Neuronal stem cell (in vitro differentiated cells): ENCODE measurements around the gene NCAM2.
A peak's percentile ranks its signal among the peaks of the same experiment; 100 is the strongest.

Source experiments
- DNase-seq: peaks from one replicate; pipeline ENCODE4 v3.0.0-alpha.2; 2013; ENCODE audit warnings: low spot score
- H2AFZ ChIP-seq: one replicate; pipeline ENCODE4 v1.6.1; 2013; ENCODE audit warnings: mild to moderate bottlenecking, low read length, inconsistent platforms
- H2AK5ac ChIP-seq: 2 replicates; pipeline ENCODE4 v1.6.1; 2013; ENCODE audit warnings: low read depth, mild to moderate bottlenecking, inconsistent platforms, low read length, moderate library complexity, mixed read lengths
- H2BK120ac ChIP-seq: 2 replicates; pipeline ENCODE4 v1.6.1; 2013; ENCODE audit warnings: low read depth, mild to moderate bottlenecking, inconsistent platforms, low read length, moderate library complexity, mixed read lengths
- H2BK12ac ChIP-seq: one replicate; pipeline ENCODE4 v1.6.1; 2013; ENCODE audit warnings: low read length, inconsistent platforms
- H2BK15ac ChIP-seq: 2 replicates; pipeline ENCODE4 v1.6.1; 2013; ENCODE audit warnings: mild to moderate bottlenecking, low read length, inconsistent platforms, mixed read lengths
- H2BK5ac ChIP-seq: one replicate; pipeline ENCODE4 v1.6.1; 2013; ENCODE audit warnings: inconsistent platforms, mild to moderate bottlenecking, low read length, moderate library complexity
- H3K14ac ChIP-seq: one replicate; pipeline ENCODE4 v1.6.1; 2013; ENCODE audit warnings: low read length, inconsistent platforms
- H3K18ac ChIP-seq: 2 replicates; pipeline ENCODE4 v1.6.1; 2013; ENCODE audit warnings: low read length, inconsistent platforms
- H3K23ac ChIP-seq: 2 replicates; pipeline ENCODE4 v1.6.1; 2013; ENCODE audit warnings: low read depth, mild to moderate bottlenecking, mixed read lengths, low read length, inconsistent platforms; ENCODE audit not compliant: poor library complexity
- H3K27ac ChIP-seq: replicated peaks from 3 replicates; pipeline ENCODE4 v1.5.1; 2013; ENCODE audit warnings: low read length, inconsistent platforms
- H3K27me3 ChIP-seq, 3 experiments: 2 replicates each; pipeline ENCODE4 v1.6.1; 2013; ENCODE audit warnings: low read length in 3 of 3, mild to moderate bottlenecking in 2 of 3, inconsistent platforms in 1 of 3, low read depth in 1 of 3, mixed read lengths in 1 of 3, moderate library complexity in 1 of 3; ENCODE audit not compliant: control insufficient read depth in 3 of 3, insufficient read depth in 3 of 3
- H3K36me3 ChIP-seq, 2 donors: replicated peaks in 1 of 2; 2 replicates each; pipeline ENCODE4 v1.6.1; 2013; ENCODE audit warnings: low read length in 2 of 2; ENCODE audit not compliant: control insufficient read depth in 2 of 2, insufficient read depth in 2 of 2
- H3K4ac ChIP-seq: 2 replicates; pipeline ENCODE4 v1.6.1; 2013; ENCODE audit warnings: inconsistent platforms, mild to moderate bottlenecking, low read length, moderate library complexity
- H3K4me1 ChIP-seq, 2 donors: 1 replicate in 1 of 2; 2 replicates in 1 of 2; pipeline ENCODE4 v1.6.1; 2013; ENCODE audit warnings: low read length in 2 of 2, low read depth in 1 of 2; ENCODE audit not compliant: control insufficient read depth in 2 of 2, insufficient read depth in 1 of 2
- H3K4me2 ChIP-seq: one replicate; pipeline ENCODE4 v1.6.1; 2013; ENCODE audit warnings: mild to moderate bottlenecking, low read length, inconsistent platforms; ENCODE audit not compliant: insufficient read depth, poor library complexity, severe bottlenecking
- H3K4me3 ChIP-seq, 2 donors: 2 replicates each; pipeline ENCODE4 v1.5.1; 2013; ENCODE audit warnings: low read length in 2 of 2, mild to moderate bottlenecking in 2 of 2, inconsistent platforms in 1 of 2, moderate library complexity in 1 of 2
- H3K79me1 ChIP-seq: one replicate; pipeline ENCODE4 v1.6.1; 2013; ENCODE audit warnings: low read depth, mild to moderate bottlenecking, inconsistent platforms, low read length, moderate library complexity
- H3K9ac ChIP-seq: one replicate; pipeline ENCODE4 v1.6.1; 2013; ENCODE audit warnings: mild to moderate bottlenecking, low read depth, low read length, inconsistent platforms; ENCODE audit not compliant: poor library complexity
- H3K9me3 ChIP-seq, 2 donors: replicated peaks in 1 of 2; 2 replicates each; pipeline versions ENCODE3 to v1.6.1; 2013; ENCODE audit warnings: low read length in 2 of 2, mild to moderate bottlenecking in 2 of 2, inconsistent platforms in 1 of 2, low read depth in 1 of 2, mixed read lengths in 1 of 2, moderate library complexity in 1 of 2; ENCODE audit not compliant: control insufficient read depth in 2 of 2, insufficient read depth in 1 of 2
- H4K8ac ChIP-seq: one replicate; pipeline ENCODE4 v1.6.1; 2013; ENCODE audit warnings: low read depth, mild to moderate bottlenecking, inconsistent platforms, low read length, moderate library complexity
- H4K91ac ChIP-seq: one replicate; pipeline ENCODE4 v1.6.1; 2013; ENCODE audit warnings: low read length, low read depth, mild to moderate bottlenecking, inconsistent platforms; ENCODE audit not compliant: poor library complexity
- WGBS, 2 donors: extraction: QIAGEN DNeasy Blood & Tissue Kit; methylation state at CpG; one replicate each; pipeline ENCODE4 v1.1.7; 2013; ENCODE audit warnings: missing lambda C conversion rate in 2 of 2, mixed read lengths in 1 of 2; ENCODE audit not compliant: insufficient read length in 2 of 2, insufficient replicate concordance in 1 of 2; ENCODE audit errors: extremely low coverage in 2 of 2; 5-methylcytosine and 5-hydroxymethylcytosine counted together

Gene NCAM2

GRCh38 chr21:21463456-21463855, 465.2 kb downstream of the NCAM2 start:
- Histone ChIP-seq H3K9ac (no peak overlapping the region), H3K4ac (no peak overlapping the region), H3K9me3 (no peaks in the 10 kb centered on the region), H3K4me3 (no peak overlapping the region), H3K79me1 (no peaks in the 10 kb centered on the region), H3K36me3 (no peaks in the 10 kb centered on the region), H2BK12ac (no peak overlapping the region), H3K4me1 (no peaks in the 10 kb centered on the region), H2AK5ac (no peak overlapping the region), H3K4me2 (no peak overlapping the region), H2AFZ (peak overlapping the region; percentile 45), H3K27ac (no peak overlapping the region), H2BK15ac (no peak overlapping the region), H4K91ac (no peak overlapping the region), H4K8ac (no peak overlapping the region), H3K14ac (no peak overlapping the region), H3K23ac (no peak overlapping the region), H2BK5ac (no peak overlapping the region), H3K27me3 (no peaks in the 10 kb centered on the region), H3K18ac (no peak overlapping the region), H2BK120ac (no peak overlapping the region)
- WGBS, 2 donors, result no CpG with 5 or more reads among the region's 4 CpGs
- no peak for DNase-seq

GRCh38 chr21:21464684-21465083, 466.5 kb downstream of the NCAM2 start:
- Histone ChIP-seq H2AK5ac (no peak overlapping the region), H2BK5ac (no peak overlapping the region), H3K23ac (no peak overlapping the region), H3K27me3 (no peaks in the 10 kb centered on the region), H2BK15ac (no peak overlapping the region), H3K4ac (no peak overlapping the region), H2BK120ac (no peak overlapping the region), H3K4me1 (no peaks in the 10 kb centered on the region), H2AFZ (no peak overlapping the region), H3K79me1 (no peaks in the 10 kb centered on the region), H3K9me3 (no peaks in the 10 kb centered on the region), H2BK12ac (no peak overlapping the region), H3K4me2 (no peak overlapping the region), H3K9ac (no peak overlapping the region), H3K4me3 (no peak overlapping the region), H3K18ac (no peak overlapping the region), H3K14ac (no peak overlapping the region), H3K27ac (no peak overlapping the region), H4K8ac (no peak overlapping the region), H4K91ac (no peak overlapping the region), H3K36me3 (no peaks in the 10 kb centered on the region)
- WGBS, 2 donors, result 100% methylated on average over 1 of the region's 1 CpG; no CpG with 5 or more reads in 1 of the 2 donors
- no peak for DNase-seq

- Histone ChIP-seq H3K27ac (no peak overlapping the region), H3K4me2 (no peak overlapping the region), H3K4ac (no peak overlapping the region), H3K9ac (no peak overlapping the region), H3K4me3 (no peak overlapping the region), H3K9me3 (no peaks in the 10 kb centered on the region), H2AFZ (no peak overlapping the region), H2BK5ac (no peak overlapping the region), H3K79me1 (no peaks in the 10 kb centered on the region), H3K36me3 (no peaks in the 10 kb centered on the region), H2AK5ac (no peak overlapping the region), H3K4me1 (no peaks in the 10 kb centered on the region), H3K14ac (no peak overlapping the region), H2BK15ac (no peak overlapping the region), H2BK120ac (no peak overlapping the region), H3K18ac (no peak overlapping the region), H4K91ac (no peak overlapping the region), H3K27me3 (no peaks in the 10 kb centered on the region), H3K23ac (no peak overlapping the region), H2BK12ac (no peak overlapping the region), H4K8ac (no peak overlapping the region)
- DNase-seq, result no peak
- no CpG with 5 or more reads among the region's 1 CpG for WGBS, 2 donors
These were observed 468.5 kb downstream of the NCAM2 start for GRCh38 chr21:21466752-21467151.

- Histone ChIP-seq H2BK12ac (no peak overlapping the region), H3K4me2 (no peak overlapping the region), H3K18ac (no peak overlapping the region), H4K8ac (no peak overlapping the region), H4K91ac (no peak overlapping the region), H3K9me3 (no peaks in the 10 kb centered on the region), H3K4me3 (no peak overlapping the region), H3K23ac (no peak overlapping the region), H2AK5ac (no peak overlapping the region), H2BK15ac (no peak overlapping the region), H2BK5ac (no peak overlapping the region), H3K79me1 (no peaks in the 10 kb centered on the region), H3K4ac (no peak overlapping the region), H3K27ac (no peak overlapping the region), H3K27me3 (no peaks in the 10 kb centered on the region), H3K4me1 (no peaks in the 10 kb centered on the region), H3K36me3 (no peaks in the 10 kb centered on the region), H3K9ac (no peak overlapping the region), H2BK120ac (no peak overlapping the region), H3K14ac (no peak overlapping the region), H2AFZ (no peak overlapping the region)
- DNase-seq, result no peak
These were observed 469.8 kb downstream of the NCAM2 start for GRCh38 chr21:21468003-21468402.
